C4-2B (cell line): ENCODE measurements around the gene RBM48.
A peak's percentile ranks its signal among the peaks of the same experiment; 100 is the strongest.
"Not testable (repeated sequence)": the region's sequence is repeated elsewhere in the genome, so short reads cannot be mapped to it uniquely, and the experiment has no call there.

ENCODE experiments used
- H3K27ac ChIP-seq: fragments of 450-650 bp; 2 replicates; pipeline ENCODE4 v1.5.1; 2017
- ZFX ChIP-seq: fragments of 450-650 bp; IDR thresholded peaks from 2 replicates; pipeline ENCODE4 v1.6.1; 2017
- TF ChIP-seq, protein P1 (sequence below): fragments of 450-650 bp; conservative IDR thresholded peaks from 2 replicates; pipeline ENCODE4 v1.5.1; 2017; ENCODE audit warnings: mild to moderate bottlenecking

Gene RBM48

DNA sequence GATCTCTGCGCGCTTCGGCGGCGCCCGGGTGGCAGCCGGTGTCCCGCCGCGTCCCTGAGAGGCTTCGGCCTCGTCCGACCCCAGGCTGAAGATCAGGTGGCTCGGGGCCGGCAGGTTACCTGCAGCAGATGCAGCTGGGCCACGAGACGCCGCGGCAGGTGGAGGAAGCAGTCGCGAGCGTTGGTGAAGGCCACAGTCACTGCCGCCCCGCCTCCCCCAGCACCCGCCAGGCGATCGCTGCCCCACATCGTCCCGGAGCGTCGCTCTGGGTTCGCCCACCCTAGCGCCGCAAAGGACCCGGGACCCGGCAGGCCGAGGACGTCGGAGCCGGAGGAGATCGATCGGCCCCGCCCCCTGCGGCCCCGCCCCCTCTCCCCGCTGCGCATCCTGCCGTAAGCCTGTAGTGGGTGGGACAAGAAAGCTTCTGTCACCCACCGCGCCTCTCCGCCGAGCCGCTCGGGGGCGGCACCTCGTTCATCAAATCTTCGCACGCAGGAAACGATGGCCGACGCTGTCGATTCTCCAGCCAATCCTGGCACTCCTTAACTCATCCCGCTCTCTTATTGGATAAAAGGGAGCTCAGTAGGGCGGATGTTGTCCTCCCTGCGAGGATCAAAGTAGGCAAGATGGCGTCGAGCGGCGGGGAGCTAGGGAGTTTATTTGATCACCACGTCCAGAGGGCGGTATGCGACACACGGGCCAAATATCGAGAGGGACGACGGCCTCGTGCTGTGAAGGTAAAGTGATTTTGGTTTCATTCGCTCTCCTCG, at the start of gene RBM48, which contains the start of gene PEX1:
TSS of gene RBM48 (plus strand) at position 608 of the 770 bp plus-strand sequence. CDS start at position 627, 19 bp downstream.
TSS of gene PEX1 (minus strand) at position 333 of the 770 bp plus-strand sequence. CDS start at position 248, 85 bp downstream.
- TF ChIP-seq, protein P1, sequence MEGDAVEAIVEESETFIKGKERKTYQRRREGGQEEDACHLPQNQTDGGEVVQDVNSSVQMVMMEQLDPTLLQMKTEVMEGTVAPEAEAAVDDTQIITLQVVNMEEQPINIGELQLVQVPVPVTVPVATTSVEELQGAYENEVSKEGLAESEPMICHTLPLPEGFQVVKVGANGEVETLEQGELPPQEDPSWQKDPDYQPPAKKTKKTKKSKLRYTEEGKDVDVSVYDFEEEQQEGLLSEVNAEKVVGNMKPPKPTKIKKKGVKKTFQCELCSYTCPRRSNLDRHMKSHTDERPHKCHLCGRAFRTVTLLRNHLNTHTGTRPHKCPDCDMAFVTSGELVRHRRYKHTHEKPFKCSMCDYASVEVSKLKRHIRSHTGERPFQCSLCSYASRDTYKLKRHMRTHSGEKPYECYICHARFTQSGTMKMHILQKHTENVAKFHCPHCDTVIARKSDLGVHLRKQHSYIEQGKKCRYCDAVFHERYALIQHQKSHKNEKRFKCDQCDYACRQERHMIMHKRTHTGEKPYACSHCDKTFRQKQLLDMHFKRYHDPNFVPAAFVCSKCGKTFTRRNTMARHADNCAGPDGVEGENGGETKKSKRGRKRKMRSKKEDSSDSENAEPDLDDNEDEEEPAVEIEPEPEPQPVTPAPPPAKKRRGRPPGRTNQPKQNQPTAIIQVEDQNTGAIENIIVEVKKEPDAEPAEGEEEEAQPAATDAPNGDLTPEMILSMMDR: peak; percentile 82
- TF ChIP-seq ZFX: peak; percentile 88
- H3K27ac ChIP-seq: peak within 1 kb of the TSS; percentile 77

DNA sequence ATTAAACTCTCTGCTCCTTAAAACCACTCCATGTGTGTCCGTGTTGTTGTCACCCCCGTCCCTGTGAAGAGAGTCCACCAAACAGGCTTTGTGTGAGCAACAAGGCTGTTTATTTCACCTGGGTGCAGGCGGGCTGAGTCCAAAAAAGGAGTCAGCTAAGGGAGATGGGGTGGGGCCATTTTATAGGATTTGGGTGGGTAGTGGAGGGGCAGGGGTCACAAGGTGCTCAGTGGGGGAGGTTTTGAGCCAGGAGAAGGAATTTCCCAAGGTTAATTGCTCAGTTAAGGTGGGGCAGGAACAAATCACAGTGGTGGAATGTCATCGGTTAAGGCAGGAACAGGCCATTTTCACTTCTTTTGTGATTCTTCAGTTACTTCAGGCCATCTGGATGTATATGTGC, 49.4 kb upstream of the RBM48 start:
- H3K27ac ChIP-seq: not testable (repeated sequence)

- H3K27ac ChIP-seq: not testable (repeated sequence)
Observed at GRCh38 chr7:92483624-92484023, 45.0 kb upstream of the RBM48 start.

DNA sequence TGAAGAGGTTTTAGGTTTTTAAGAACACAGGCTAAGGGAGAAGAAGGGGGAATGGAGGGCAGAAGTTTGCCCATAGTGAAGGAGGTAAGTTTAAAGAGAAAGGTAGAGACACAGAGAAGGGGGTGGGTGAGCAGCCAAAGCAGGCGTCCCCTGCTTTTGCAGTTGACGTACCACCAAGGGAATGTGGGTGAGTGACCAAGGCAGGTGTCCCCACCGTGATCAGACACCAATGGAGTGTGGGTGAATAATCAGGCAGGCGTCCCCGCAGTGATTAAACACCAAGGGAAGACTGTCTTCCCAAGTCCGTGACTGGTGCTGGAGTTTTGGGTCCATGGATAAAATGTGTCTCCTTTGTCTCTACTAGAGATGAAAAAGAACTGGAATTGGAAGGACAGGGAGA, 44.4 kb upstream of the RBM48 start:
- not testable (repeated sequence) for H3K27ac ChIP-seq

- no peak for TF ChIP-seq ZFX
- TF ChIP-seq, protein P1: no peak
- no peak overlapping the region for H3K27ac ChIP-seq
Observed at GRCh38 chr7:92485267-92485892, 43.2 kb upstream of the RBM48 start.

DNA sequence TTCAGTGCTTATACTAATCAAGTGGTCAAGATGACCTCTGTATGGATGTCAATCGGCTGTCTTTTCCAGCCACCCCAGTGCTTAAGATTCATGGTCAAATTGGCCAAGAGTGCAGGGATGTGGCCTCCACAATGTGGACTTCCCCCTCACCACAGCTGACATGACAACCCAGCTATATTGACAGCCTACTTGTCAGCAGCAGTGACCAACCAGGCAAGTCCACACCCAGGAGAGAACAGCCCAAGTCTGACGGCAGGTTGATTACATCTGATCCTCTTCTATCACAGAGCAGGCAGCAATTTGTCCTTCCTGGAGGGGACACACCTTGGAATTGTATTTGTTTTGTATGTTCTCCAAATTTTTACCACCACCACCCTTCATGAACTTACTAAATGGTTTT, 42.6 kb upstream of the RBM48 start:
- no peak overlapping the region for H3K27ac ChIP-seq
- TF ChIP-seq, protein P1: no peak
- no peak for TF ChIP-seq ZFX

GRCh38 chr7:92487804-92488203, 40.8 kb upstream of the RBM48 start:
- TF ChIP-seq ZFX: no peak
- TF ChIP-seq, protein P1: no peak
- no peak overlapping the region for H3K27ac ChIP-seq

DNA sequence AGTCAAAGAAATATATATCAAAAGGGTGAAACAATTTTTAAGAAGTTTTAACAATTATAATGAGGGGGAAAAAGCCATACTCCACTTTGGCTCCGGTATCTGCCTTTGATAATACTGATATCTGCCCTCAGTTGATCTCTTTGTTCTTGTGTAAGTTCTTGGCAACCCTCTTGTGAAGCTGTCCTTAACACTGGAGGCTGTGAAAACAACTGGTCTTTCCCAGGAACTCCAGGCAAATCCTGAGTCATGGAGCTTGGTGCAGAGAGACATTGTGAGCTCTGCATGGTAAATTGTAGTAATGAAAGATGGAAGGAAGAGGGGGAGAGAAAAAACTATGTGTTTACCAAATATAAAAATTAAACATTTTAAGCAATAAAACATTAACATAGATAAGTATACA, 39.0 kb upstream of the RBM48 start:
- TF ChIP-seq, protein P1: no peak
- TF ChIP-seq ZFX: no peak
- H3K27ac ChIP-seq: no peak overlapping the region

DNA sequence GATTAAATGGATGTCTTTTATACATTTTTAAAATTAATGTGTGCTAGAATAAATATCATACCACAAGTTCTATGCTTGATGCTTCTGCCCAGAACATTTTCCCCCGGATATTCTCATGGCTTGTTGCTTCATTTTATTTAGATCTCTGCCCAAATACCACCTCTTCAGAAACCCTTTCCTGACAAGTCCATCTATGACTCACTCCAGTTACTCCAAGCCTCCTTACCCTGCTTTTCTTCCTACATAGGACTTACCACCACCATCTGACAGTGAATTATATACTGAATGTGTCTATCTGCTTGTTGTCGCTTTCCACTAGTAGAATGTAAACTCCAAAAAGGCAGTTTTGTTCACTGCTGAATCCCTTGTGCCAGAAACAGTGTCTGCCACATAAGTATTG, 31.7 kb upstream of the RBM48 start:
- no peak overlapping the region for H3K27ac ChIP-seq
- no peak for TF ChIP-seq ZFX
- TF ChIP-seq, protein P1: no peak
